ENCODE results near the gene PSMA7. TPM values are rescaled to one million over a fixed set of nuclear protein-coding genes. Genes with fewer than 3 reads are reported as not detected.

Gene PSMA7
- total RNA-seq, 4 donors from 2014 or later = 261 to 349 (median 304) TPM

- H3K27ac ChIP-seq (replicated peaks in 1 of 4) = no peak overlapping the region
- H3K9me3 ChIP-seq = no peaks in the 10 kb centered on the region
- peaks cover 0 to 2% (median 0%) of the 10 kb centered on the region in 4 donors for H3K4me1 ChIP-seq
- peaks cover 3 to 84% (median 66%) of the 10 kb centered on the region in 4 donors for H3K36me3 ChIP-seq
- TF ChIP-seq POLR2A (IDR thresholded peaks at IDR 0.05; ENCODE audit: low read depth) (no peak), EP300 (IDR thresholded peaks at IDR 0.05) (no peak), POLR2AphosphoS5 (IDR thresholded peaks at IDR 0.05) (no peak)
- TF ChIP-seq, protein P1, sequence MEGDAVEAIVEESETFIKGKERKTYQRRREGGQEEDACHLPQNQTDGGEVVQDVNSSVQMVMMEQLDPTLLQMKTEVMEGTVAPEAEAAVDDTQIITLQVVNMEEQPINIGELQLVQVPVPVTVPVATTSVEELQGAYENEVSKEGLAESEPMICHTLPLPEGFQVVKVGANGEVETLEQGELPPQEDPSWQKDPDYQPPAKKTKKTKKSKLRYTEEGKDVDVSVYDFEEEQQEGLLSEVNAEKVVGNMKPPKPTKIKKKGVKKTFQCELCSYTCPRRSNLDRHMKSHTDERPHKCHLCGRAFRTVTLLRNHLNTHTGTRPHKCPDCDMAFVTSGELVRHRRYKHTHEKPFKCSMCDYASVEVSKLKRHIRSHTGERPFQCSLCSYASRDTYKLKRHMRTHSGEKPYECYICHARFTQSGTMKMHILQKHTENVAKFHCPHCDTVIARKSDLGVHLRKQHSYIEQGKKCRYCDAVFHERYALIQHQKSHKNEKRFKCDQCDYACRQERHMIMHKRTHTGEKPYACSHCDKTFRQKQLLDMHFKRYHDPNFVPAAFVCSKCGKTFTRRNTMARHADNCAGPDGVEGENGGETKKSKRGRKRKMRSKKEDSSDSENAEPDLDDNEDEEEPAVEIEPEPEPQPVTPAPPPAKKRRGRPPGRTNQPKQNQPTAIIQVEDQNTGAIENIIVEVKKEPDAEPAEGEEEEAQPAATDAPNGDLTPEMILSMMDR (IDR thresholded peaks at IDR 0.05) = no peak
- 99% methylated on average over 13 of the region's 18 CpGs for WGBS
- H3K4me3 ChIP-seq = no peak overlapping the region
- no peaks in the 10 kb centered on the region for H3K27me3 ChIP-seq
- no peak for DNase-seq (ENCODE audit: extremely low spot score)
- intact Hi-C loops (cut with DNase I) = no loop called here
Measured at GRCh38 chr20:62172666-62173065, 29.5 kb upstream of the PSMA7 start.

GRCh38 chr20:62171245-62171644 lies 28.1 kb upstream of the PSMA7 start:
- H3K4me1 ChIP-seq = peaks cover 0 to 2% (median 0%) of the 10 kb centered on the region in 4 donors
- DNase-seq (ENCODE audit: extremely low spot score) = no peak
- intact Hi-C loops (cut with DNase I) = no loop called here
- H3K27ac ChIP-seq (replicated peaks in 1 of 4) = no peak overlapping the region
- WGBS = 81% methylated on average over 8 of the region's 8 CpGs
- H3K9me3 ChIP-seq = no peaks in the 10 kb centered on the region
- no peak overlapping the region for H3K4me3 ChIP-seq
- peaks cover 3 to 81% (median 69%) of the 10 kb centered on the region in 4 donors for H3K36me3 ChIP-seq
- no peaks in the 10 kb centered on the region for H3K27me3 ChIP-seq
- TF ChIP-seq POLR2A (IDR thresholded peaks at IDR 0.05; ENCODE audit: low read depth) = no peak
- TF ChIP-seq, protein P1 (IDR thresholded peaks at IDR 0.05) = no peak
- no peak for TF ChIP-seq POLR2AphosphoS5 (IDR thresholded peaks at IDR 0.05)
- no peak for TF ChIP-seq EP300 (IDR thresholded peaks at IDR 0.05)

GRCh38 chr20:62170536-62170935 lies 27.3 kb upstream of the PSMA7 start:
- WGBS = 85% methylated on average over 9 of the region's 9 CpGs
- Histone ChIP-seq H3K9me3 (no peaks in the 10 kb centered on the region), H3K27me3 (no peaks in the 10 kb centered on the region), H3K4me3 (no peak overlapping the region), H3K4me1 (peaks cover 0 to 2% (median 0%) of the 10 kb centered on the region in 4 donors), H3K27ac (replicated peaks in 1 of 4) (no peak overlapping the region), H3K36me3 (peaks cover 6 to 81% (median 71%) of the 10 kb centered on the region in 4 donors)
- TF ChIP-seq POLR2AphosphoS5 (IDR thresholded peaks at IDR 0.05) (no peak), EP300 (IDR thresholded peaks at IDR 0.05) (no peak), POLR2A (IDR thresholded peaks at IDR 0.05; ENCODE audit: low read depth) (no peak)
- TF ChIP-seq, protein P1 (IDR thresholded peaks at IDR 0.05) = no peak
- no peak for DNase-seq (ENCODE audit: extremely low spot score)
- intact Hi-C loops (cut with DNase I) = no loop called here

GRCh38 chr20:62168890-62169435 lies 25.8 kb upstream of the PSMA7 start:
- WGBS = 97% methylated on average over 18 of the region's 23 CpGs
- TF ChIP-seq EP300 (IDR thresholded peaks at IDR 0.05) (no peak), POLR2A (IDR thresholded peaks at IDR 0.05; ENCODE audit: low read depth) (no peak), POLR2AphosphoS5 (IDR thresholded peaks at IDR 0.05) (no peak)
- TF ChIP-seq, protein P1 (IDR thresholded peaks at IDR 0.05) = no peak
- H3K9me3 ChIP-seq = no peaks in the 10 kb centered on the region
- no peak overlapping the region for H3K4me3 ChIP-seq
- H3K27ac ChIP-seq (replicated peaks in 1 of 4) = no peak overlapping the region
- H3K27me3 ChIP-seq = no peaks in the 10 kb centered on the region
- peaks cover 20 to 81% (median 71%) of the 10 kb centered on the region in 4 donors for H3K36me3 ChIP-seq
- intact Hi-C loops (cut with DNase I) = no loop called here
- DNase-seq (ENCODE audit: extremely low spot score) = no peak
- peaks cover 0 to 2% (median 0%) of the 10 kb centered on the region in 4 donors for H3K4me1 ChIP-seq

DNA sequence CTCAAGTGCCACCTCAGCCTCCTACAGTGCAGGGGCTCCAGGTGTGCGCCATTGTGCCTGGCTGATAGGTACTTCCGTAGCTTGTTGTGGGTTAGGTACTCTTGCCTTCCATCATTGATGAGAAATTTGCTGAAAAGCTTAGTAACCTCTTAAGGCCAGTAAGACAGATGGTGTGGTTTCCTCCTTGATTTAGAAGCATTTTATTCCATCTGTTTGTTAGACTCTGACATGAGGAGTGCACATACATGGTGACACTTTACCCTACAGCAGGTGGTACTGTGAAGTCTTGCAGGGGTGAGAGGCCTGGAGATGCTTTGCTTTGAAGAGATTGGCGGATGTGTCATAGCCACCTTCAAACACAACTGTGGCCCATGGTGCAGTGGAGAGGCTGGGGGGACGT lies 24.9 kb upstream of the PSMA7 start:
- TF ChIP-seq POLR2AphosphoS5 (IDR thresholded peaks at IDR 0.05) = no peak
- TF ChIP-seq EP300 (IDR thresholded peaks at IDR 0.05) = no peak
- TF ChIP-seq POLR2A (IDR thresholded peaks at IDR 0.05; ENCODE audit: low read depth) = no peak
- TF ChIP-seq, protein P1 (IDR thresholded peaks at IDR 0.05) = no peak
- no peak overlapping the region for H3K27ac ChIP-seq (replicated peaks in 1 of 4)
- H3K36me3 ChIP-seq = peaks cover 29 to 81% (median 71%) of the 10 kb centered on the region in 4 donors

More for the DNA sequence above, 24.9 kb upstream of the PSMA7 start:
- H3K9me3 ChIP-seq = no peaks in the 10 kb centered on the region
- peaks cover 0 to 2% (median 0%) of the 10 kb centered on the region in 4 donors for H3K4me1 ChIP-seq
- intact Hi-C loops (cut with DNase I) = no loop called here
- H3K4me3 ChIP-seq = no peak overlapping the region
- no peak for DNase-seq (ENCODE audit: extremely low spot score)
- 90% methylated on average over 4 of the region's 4 CpGs for WGBS
- H3K27me3 ChIP-seq = no peaks in the 10 kb centered on the region
